ENCODE measurements around the gene SYT8.
"Not testable (repeated sequence)": the region's sequence is repeated elsewhere in the genome, so short reads cannot be mapped to it uniquely, and the experiment has no call there.

SYT8 gene

GRCh38 chr11:1873813-1874150, 39.0 kb downstream of the SYT8 start:
- DNase-seq (ENCODE audit: low spot score), result not testable (repeated sequence)

DNA sequence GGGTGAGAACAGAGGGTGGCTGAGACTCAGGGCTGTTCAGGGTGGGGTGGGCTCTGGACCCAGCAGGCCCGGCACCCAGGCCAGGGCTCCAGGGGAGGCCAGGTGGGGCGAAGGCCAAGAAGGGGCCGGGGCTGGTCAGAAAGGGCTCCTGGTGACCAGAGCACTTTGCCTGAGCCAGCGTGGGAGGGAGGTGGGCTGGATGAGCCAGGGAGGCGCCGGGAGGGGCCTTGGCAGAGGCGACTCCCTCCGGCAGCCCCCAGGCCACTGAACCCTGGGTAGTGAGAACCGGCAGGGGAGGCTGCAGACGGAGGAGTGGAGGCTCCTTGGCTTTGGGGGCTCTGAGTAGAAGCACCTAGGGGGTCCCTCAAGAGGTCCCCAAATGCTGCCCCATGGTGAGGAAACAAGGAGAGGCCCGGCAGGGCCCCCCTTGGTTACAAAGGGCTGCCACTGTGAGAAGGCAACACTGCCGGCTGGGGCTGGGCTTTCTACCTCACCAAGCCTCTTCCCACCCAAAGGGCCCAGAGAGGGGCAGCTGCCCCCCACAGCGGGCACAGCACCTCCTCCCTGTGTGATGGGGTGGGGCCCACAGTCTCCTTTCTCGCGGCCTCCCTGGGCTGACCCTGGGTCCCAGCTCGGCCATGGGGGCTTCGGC, 39.8 kb downstream of the SYT8 start:
- DNase-seq (ENCODE audit: low spot score), result not testable (repeated sequence)

GRCh38 chr11:1875093-1875850, 40.5 kb downstream of the SYT8 start:
- no peak for DNase-seq (ENCODE audit: low spot score)

DNA sequence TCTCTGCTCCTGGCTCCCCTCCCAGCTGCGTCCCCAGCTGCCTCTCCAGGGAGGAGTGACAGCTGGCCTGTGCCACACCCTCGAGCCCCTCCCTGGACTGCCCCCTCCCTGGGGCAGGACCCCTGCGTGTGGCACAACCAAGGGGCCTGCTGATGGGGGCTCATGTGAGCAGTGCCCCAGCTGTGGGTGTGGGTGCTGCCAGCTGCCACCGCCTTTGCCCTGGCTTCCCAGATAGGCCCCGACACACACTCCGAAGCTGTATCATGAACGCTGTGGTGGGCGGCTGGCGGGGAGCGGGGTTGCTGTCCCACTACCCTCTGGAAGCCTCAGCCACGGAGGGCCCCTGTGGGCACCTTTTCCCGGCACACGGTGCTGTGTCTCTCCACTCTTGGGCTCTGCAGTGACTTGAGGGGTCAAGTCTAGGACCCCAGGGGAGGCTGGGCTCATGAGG, 41.1 kb downstream of the SYT8 start:
- DNase-seq (ENCODE audit: low spot score), result not testable (repeated sequence)

DNA sequence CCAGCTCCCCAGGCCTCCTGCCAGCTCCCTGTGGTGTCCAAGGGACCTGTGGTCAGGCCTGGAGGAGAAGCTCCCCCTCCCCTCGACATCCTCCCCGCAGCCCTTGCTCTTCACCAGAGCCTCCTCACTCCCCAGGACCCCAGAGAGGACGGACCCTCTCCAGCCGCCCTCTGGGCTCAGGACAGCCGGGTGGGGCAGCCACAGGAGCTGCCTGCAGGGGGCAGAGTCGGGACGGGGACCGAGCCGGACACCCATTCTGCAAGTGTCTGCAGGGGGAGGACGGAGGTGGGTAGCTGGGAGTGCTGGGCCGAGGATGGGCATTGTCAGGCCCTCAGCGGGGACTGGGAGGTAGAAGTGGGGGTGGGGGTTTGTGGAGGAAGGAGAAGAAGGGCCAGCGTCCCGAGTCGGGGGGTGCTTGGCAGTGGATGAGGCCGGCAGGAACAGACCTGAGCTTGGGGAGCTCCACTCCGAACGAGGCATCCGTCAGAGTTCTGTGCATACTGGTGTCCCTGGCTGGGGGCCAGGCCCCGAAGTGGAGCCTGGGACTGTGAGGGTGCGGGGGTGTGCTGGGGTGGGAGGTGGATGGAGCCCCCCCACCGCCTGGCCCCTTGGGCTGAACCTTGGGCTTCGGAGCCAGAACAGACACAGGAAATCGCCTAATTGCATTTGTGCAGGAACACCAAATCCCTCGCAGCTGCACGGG, 41.7 kb downstream of the SYT8 start:
- DNase-seq (ENCODE audit: low spot score), result peak; percentile 93

GRCh38 chr11:1877211-1878136, 42.7 kb downstream of the SYT8 start:
- DNase-seq (ENCODE audit: low spot score), result no peak

GRCh38 chr11:1878137-1879031, 43.6 kb downstream of the SYT8 start:
- DNase-seq (ENCODE audit: low spot score), result no peak

DNA sequence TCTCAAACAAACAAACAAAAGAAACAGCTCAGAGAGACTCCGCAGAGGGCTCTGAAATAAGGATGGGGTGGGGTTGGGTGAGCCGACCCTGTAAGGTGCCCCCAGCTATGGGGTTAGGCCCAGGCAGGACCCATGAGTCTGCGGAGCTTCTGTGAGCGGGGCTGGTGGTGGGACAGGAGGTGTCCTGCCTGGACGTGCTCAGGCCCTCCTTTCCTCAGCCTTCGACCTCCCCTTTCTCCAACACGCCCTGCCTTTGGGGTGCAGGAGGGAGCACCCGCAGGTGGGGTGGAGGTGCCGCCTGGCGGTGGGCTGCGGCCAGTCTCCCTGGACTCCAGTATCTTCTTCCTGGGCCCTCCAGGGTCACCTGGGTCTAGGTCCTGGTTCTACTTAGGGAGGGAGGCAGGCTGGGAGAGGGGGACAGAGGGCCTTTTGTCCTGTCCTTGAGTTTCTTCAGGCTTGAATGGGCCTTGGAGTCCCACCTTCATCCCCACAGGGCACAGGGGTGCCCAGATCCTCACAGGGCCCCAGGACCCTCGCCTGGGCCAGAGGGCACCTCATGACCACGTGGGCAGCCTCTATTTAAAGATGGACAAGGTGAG, 44.7 kb downstream of the SYT8 start:
- DNase-seq (ENCODE audit: low spot score), result no peak

DNA sequence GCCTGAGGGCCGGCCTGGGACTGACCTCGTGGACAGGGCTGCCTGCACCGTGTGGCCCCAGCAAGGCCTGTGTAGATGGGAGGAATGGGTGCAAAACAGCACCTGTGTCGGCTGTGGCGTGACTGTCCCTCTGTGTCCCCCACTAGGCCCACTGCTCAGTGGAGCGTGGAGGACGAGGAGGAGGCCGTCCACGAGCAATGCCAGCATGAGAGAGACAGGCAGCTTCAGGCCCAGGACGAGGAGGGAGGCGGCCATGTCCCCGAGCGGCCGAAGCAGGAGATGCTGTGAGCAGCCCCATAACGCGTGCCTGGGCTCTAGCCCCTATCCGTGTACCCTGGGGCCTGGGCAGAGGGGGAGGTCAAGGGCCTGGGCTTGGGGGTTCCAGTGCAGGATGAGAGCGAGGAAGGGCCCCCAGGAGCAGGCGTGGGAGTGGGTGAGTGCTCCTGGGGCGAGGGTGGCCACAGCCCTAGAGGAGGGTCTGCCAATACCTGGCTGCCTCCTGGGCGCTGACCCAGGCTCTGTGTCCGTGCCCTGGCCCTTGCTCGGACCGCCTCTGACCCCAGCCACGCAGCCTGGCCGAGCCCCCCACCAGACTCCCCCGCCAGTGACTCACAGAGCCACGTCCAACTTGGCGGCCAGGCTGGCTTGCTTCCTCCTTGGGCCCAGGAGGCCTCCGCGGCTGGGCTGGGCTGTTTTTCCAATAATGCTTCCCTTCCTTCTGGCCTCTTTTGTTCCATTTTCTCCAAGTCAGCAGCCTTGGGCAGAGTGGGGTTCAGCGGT, 45.3 kb downstream of the SYT8 start:
- no peak for DNase-seq (ENCODE audit: low spot score)

GRCh38 chr11:1880746-1881441, 46.1 kb downstream of the SYT8 start:
- DNase-seq (ENCODE audit: low spot score), result no peak

DNA sequence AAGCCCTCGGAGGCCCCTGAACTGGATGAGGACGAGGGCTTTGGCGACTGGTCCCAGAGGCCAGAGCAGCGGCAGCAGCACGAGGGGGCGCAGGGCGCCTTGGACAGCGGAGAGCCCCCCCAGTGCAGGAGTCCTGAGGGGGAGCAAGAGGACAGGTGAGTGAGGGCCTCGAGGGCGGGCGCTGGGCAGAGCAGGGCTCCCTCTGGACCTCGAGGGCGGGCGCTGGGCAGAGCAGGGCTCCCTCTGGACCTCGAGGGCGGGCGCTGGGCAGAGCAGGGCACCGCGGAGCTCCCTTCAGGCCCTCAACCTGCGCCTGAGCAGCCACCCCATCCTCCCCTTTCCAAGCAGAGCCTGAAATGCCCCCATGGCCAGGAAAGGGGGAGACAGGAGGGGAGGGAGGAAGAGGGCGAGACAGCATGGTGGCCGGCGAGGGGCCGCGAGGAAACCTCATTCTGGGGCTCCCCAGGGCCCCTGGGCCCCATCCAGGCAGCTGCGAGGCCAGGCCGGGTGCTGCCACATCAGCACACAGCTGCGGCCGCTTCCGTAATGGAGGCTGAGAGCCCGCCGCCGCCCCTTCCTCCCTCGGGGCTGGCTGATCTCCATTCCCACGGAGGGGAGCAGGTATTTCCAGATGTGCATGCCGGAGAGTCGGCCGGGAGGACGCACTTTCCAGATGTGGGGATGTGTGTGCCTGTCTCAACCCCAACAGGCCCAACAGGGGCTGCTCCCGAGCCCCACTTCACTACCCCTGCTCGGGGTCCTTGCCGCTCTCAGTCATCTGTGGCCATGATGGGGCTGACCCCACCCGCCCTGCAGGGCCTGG, 46.9 kb downstream of the SYT8 start:
- DNase-seq (ENCODE audit: low spot score), result no peak

- DNase-seq (ENCODE audit: low spot score), result peak; percentile 97
Measured at GRCh38 chr11:1882265-1883238, 47.8 kb downstream of the SYT8 start.

DNA sequence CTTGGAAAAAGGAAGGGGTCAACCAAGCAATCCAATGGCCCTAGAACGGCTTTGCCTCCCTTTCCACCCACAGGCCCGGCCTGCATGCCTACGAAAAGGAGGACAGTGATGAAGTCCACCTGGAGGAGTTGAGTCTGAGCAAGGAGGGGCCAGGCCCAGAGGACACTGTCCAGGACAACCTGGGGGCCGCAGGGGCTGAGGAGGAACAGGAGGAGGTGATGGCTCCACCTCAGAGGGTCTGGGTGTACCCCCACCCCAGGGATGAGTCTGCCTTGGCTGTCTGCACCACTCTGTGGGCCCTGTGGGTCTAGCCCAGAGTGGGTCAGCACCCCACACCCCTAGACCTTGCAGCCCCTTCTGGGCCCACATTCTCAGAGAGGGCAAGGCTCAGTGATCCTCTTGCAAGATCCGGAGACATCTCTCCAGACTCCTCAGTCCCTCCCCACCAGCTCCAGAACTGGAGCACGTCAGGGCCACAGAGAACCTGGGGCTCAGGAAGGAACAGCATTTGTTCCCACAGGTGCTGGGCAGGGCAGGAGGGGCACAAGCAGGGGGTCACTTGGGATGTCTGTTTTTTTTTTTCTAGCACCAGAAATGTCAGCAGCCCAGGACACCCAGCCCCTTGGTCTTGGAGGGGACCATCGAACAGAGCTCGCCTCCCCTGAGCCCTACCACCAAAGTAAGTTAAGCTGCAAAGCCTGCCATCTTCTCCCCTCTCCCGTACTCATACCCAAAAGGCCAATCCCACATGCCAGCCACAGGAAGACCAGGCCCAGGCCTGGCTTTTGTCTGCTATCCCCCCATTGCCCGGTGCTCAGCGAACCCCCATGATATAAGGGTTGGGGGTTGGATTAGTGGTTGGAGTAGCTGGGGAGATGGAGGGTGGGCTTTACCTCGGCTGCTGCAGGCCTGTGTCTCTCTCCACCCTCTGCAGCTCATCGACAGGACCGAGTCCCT, 48.8 kb downstream of the SYT8 start:
- no peak for DNase-seq (ENCODE audit: low spot score)

DNA sequence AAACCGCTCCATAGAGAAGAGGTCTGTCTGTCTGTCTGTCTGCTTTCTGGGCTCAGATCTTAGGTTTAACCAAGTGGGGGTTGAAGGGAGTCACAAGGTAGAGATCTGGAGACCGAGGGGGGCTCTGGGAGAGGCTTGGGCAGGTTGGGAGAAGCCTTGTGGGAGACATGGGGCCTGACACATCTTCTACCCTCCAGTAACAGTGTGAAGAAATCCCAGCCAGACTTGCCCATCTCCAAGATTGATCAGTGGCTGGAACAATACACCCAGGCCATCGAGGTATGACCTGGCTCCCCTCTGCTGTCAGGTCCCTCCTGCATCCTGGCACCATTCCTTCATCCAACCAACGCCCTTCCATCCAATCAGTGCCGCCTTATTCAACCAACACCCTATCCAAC, 49.5 kb downstream of the SYT8 start:
- no peak for DNase-seq (ENCODE audit: low spot score)

GRCh38 chr11:1886551-1886950, 51.8 kb downstream of the SYT8 start:
- not testable (repeated sequence) for DNase-seq (ENCODE audit: low spot score)
